Immature natural killer cell (primary cell): Measurements from ENCODE around the gene SPRED2. TPM values are rescaled to one million over a fixed set of nuclear protein-coding genes. Genes with fewer than 3 reads are reported as not detected.

Source experiments
- DNase-seq, 3 donors: peaks; one replicate each; pipeline ENCODE4 v3.0.0; 2022; ENCODE audit warnings: mixed read lengths in 1 of 3
- H3K27ac Mint-ChIP-seq, 6 donors: one replicate each; pipeline ENCODE4 v1.8.0; 2020; ENCODE audit warnings: mixed read lengths in 6 of 6, mild to moderate bottlenecking in 5 of 6, inconsistent platforms in 4 of 6, moderate library complexity in 3 of 6
- H3K27me3 Mint-ChIP-seq, 3 donors: one replicate each; pipeline ENCODE4 v1.8.0; 2020 to 2021; ENCODE audit warnings: low read depth in 3 of 3, mild to moderate bottlenecking in 3 of 3, mixed read lengths in 3 of 3, moderate library complexity in 3 of 3, inconsistent platforms in 1 of 3
- H3K36me3 Mint-ChIP-seq, 3 donors: one replicate each; pipeline ENCODE4 v1.8.0; 2020; ENCODE audit warnings: mixed read lengths in 3 of 3, inconsistent platforms in 2 of 3, mild to moderate bottlenecking in 2 of 3
- H3K4me1 Mint-ChIP-seq, 2 donors: one replicate each; pipeline ENCODE4 v1.8.0; 2020; ENCODE audit warnings: inconsistent platforms in 2 of 2, mild to moderate bottlenecking in 2 of 2, mixed read lengths in 2 of 2, moderate library complexity in 1 of 2
- H3K4me3 Mint-ChIP-seq, 5 donors: one replicate each; pipeline ENCODE4 v1.8.0; 2020; ENCODE audit warnings: mild to moderate bottlenecking in 5 of 5, mixed read lengths in 5 of 5, inconsistent platforms in 3 of 5, moderate library complexity in 3 of 5
- H3K9me3 Mint-ChIP-seq, 6 donors: one replicate each; pipeline ENCODE4 v1.8.0; 2020; ENCODE audit warnings: mild to moderate bottlenecking in 6 of 6, mixed read lengths in 6 of 6, inconsistent platforms in 4 of 6, moderate library complexity in 3 of 6
- polyA plus RNA-seq, 3 donors: library from polyadenylated mRNA; unstranded; fragments of 300-500 nt; fragmentation: Illumina TruSeq; gene quantifications; one replicate each; pipeline ENCODE4 v1.2.3, GENCODE V29; 2021

The SPRED2 gene
- polyA plus RNA-seq: 1 to 10 TPM in 1 of 3 donors, under 1 TPM in 1, not detected in 1; 0.67 to 1.4 TPM

GRCh38 chr2:65432227-65433190 lies at the start of gene SPRED2:
SPRED2 (minus strand) TSS chr2:65432599; CDS start chr2:65431987, 612 bp downstream.
- peak; percentile 69 to 73 (median 70) for DNase-seq
- H3K36me3 Mint-ChIP-seq: no peaks in the 10 kb centered on the region
- peaks cover 15 to 22% (median 18%) of the 10 kb centered on the region in 3 donors for H3K27me3 Mint-ChIP-seq
- peak within 1 kb of the TSS; percentile 23 to 88 (median 80) for H3K27ac Mint-ChIP-seq
- H3K4me3 Mint-ChIP-seq: peak within 1 kb of the TSS; percentile 90 to 92 (median 90)
- no peaks in the 10 kb centered on the region for H3K9me3 Mint-ChIP-seq
- peaks cover 23 to 26% of the 10 kb centered on the region in 2 donors for H3K4me1 Mint-ChIP-seq

DNA sequence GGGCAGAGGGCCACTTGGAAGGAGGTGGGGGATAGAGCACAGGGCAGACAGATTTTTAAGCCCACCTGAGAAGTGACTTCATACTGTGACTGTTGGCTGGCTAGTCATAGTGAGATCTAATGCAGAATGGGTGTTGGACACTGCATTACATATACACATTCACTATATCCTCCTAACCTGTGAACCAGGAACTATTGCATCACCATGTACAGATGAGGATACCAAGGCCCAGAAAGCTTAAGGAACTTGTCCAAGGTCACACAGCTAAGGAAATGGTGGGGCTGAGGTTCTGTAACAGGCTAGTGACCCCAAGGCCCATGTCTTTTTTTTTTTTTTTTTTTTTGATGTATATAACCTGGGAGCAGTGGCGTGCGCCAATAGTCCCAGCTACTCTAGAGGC lies 49.6 kb upstream of the SPRED2 start:
- Mint-ChIP-seq H3K27ac (no peak overlapping the region), H3K4me1 (no peaks in the 10 kb centered on the region), H3K36me3 (no peaks in the 10 kb centered on the region), H3K27me3 (peaks cover 0 to 8% (median 6%) of the 10 kb centered on the region in 3 donors), H3K4me3 (no peak overlapping the region), H3K9me3 (no peaks in the 10 kb centered on the region)
- DNase-seq: no peak

DNA sequence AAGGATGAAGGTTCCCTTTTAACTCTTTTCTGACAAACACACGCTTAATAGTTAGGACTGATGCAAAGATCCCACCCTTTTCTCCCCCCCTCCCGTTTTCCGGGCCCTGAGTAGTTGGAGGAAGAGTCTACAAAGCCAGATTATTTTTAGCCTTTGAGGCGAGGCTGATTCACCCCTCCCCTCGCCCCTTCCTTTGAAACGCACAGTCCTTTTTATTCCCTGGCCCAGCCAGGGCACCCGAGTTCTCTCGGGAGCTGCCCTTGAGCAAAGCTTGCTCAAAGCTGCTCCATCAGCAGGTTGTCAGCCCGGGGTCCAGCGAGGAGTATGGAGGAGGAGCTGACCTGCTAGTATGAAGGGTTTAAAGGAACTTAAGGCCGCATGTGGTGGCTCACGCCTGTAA lies 47.1 kb upstream of the SPRED2 start:
- Mint-ChIP-seq H3K27me3 (peaks cover 2 to 8% (median 4%) of the 10 kb centered on the region in 3 donors), H3K4me3 (no peak overlapping the region)

GRCh38 chr2:65478498-65479135 lies 46.2 kb upstream of the SPRED2 start:
- Mint-ChIP-seq H3K4me1 (no peaks in the 10 kb centered on the region), H3K9me3 (peaks cover 0 to 4% (median 0%) of the 10 kb centered on the region in 6 donors), H3K36me3 (peaks cover 0 to 4% (median 0%) of the 10 kb centered on the region in 3 donors), H3K27ac (no peak overlapping the region), H3K27me3 (peaks cover 2 to 7% (median 4%) of the 10 kb centered on the region in 3 donors), H3K4me3 (no peak overlapping the region)
- DNase-seq: no peak

More for the DNA sequence above, 47.1 kb upstream of the SPRED2 start:
- Mint-ChIP-seq H3K27ac (no peak overlapping the region), H3K4me1 (no peaks in the 10 kb centered on the region), H3K36me3 (peaks cover 0 to 4% (median 0%) of the 10 kb centered on the region in 3 donors), H3K9me3 (no peaks in the 10 kb centered on the region)
- no peak for DNase-seq

DNA sequence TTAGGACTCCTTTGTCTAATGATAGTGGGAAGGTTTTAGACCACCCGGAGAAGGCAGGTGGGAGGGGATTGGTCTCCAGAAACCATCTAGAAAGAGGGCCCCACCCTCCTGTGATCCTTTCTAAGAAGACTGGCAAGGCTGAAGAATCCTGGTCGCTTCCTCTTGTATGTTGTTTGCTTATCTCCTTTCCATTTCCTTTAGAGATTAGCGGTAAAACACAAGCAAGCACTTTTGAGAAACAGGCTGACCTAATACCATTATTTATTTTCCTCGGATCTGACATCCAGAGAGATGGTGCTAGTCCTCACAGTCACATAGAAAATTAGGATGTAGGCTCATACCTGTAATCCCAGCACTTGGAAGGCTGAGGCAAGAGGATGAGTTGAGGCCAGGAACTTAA lies 45.2 kb upstream of the SPRED2 start:
- H3K4me3 Mint-ChIP-seq: no peak overlapping the region
- peaks cover 0 to 4% (median 0%) of the 10 kb centered on the region in 6 donors for H3K9me3 Mint-ChIP-seq
- H3K36me3 Mint-ChIP-seq: peaks cover 0 to 4% (median 0%) of the 10 kb centered on the region in 3 donors
- DNase-seq: no peak
- H3K27me3 Mint-ChIP-seq: peaks cover 2 to 7% (median 4%) of the 10 kb centered on the region in 3 donors
- no peak overlapping the region for H3K27ac Mint-ChIP-seq
- H3K4me1 Mint-ChIP-seq: no peaks in the 10 kb centered on the region

DNA sequence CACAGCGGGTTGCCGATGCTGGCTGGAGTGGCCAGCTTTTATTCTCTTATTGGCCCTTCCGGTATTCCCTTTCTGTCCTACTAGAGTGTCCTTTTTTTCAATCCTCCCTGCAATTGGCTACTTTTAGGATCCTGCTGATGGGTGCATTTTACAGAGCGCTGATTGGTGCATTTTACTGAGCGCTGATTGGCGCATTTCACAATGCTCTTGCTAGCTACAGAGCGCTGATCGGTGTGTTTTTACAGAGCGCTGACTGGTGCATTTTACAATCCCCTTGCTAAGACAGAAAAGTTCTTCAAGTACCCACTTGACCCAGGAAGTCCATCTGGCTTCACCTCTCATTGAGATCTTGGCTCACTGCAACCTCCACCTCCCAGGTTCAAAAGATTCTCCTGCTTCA lies 44.4 kb upstream of the SPRED2 start:
- no peak overlapping the region for H3K4me3 Mint-ChIP-seq
- H3K9me3 Mint-ChIP-seq: peaks cover 0 to 4% (median 0%) of the 10 kb centered on the region in 6 donors
- no peak for DNase-seq
- H3K4me1 Mint-ChIP-seq: no peaks in the 10 kb centered on the region
- H3K27ac Mint-ChIP-seq: no peak overlapping the region
- peaks cover 0 to 4% (median 0%) of the 10 kb centered on the region in 3 donors for H3K36me3 Mint-ChIP-seq
- peaks cover 2 to 7% (median 4%) of the 10 kb centered on the region in 3 donors for H3K27me3 Mint-ChIP-seq

- Mint-ChIP-seq H3K9me3 (peaks cover 0 to 4% (median 0%) of the 10 kb centered on the region in 6 donors), H3K4me3 (no peak overlapping the region), H3K36me3 (peaks cover 0 to 4% (median 0%) of the 10 kb centered on the region in 3 donors), H3K4me1 (no peaks in the 10 kb centered on the region), H3K27ac (no peak overlapping the region), H3K27me3 (peaks cover 2 to 5% (median 5%) of the 10 kb centered on the region in 3 donors)
- DNase-seq: no peak
Observed at GRCh38 chr2:65475000-65475399, 42.6 kb upstream of the SPRED2 start.

GRCh38 chr2:65473045-65473444 lies 40.6 kb upstream of the SPRED2 start:
- Mint-ChIP-seq H3K4me3 (no peak overlapping the region), H3K27me3 (peaks cover 0 to 2% (median 1%) of the 10 kb centered on the region in 3 donors), H3K4me1 (no peaks in the 10 kb centered on the region), H3K36me3 (peaks cover 0 to 4% (median 0%) of the 10 kb centered on the region in 3 donors), H3K9me3 (peaks cover 0 to 4% (median 0%) of the 10 kb centered on the region in 6 donors), H3K27ac (no peak overlapping the region)
- DNase-seq: no peak

- peaks cover 0 to 2% (median 1%) of the 10 kb centered on the region in 3 donors for H3K27me3 Mint-ChIP-seq
- no peak overlapping the region for H3K27ac Mint-ChIP-seq
- DNase-seq: no peak
- no peaks in the 10 kb centered on the region for H3K4me1 Mint-ChIP-seq
- H3K9me3 Mint-ChIP-seq: peaks cover 0 to 4% (median 0%) of the 10 kb centered on the region in 6 donors
- no peak overlapping the region for H3K4me3 Mint-ChIP-seq
- H3K36me3 Mint-ChIP-seq: peaks cover 0 to 4% (median 0%) of the 10 kb centered on the region in 3 donors
Observed at GRCh38 chr2:65471409-65471808, 39.0 kb upstream of the SPRED2 start.

DNA sequence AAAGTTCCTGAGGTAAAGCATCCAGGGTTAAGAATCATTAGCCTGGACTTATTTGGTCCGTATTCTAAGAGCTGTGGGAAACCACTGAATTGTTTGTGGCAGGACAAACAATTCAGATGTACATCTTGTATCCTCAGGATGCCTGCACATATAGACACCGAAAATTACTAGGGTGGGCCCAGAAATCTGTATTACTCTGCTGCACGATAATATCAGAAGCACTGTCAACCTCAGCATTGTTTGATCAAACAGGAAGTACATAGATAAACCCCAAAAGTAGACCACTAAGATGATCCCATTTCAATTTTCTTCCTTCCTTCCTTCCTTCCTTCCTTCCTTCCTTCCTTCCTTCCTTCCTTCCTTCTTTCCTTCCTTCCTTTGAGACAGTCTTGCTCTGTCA lies 34.2 kb upstream of the SPRED2 start:
- peaks cover 0 to 2% (median 0%) of the 10 kb centered on the region in 6 donors for H3K9me3 Mint-ChIP-seq
- no peak overlapping the region for H3K4me3 Mint-ChIP-seq
- H3K27ac Mint-ChIP-seq: no peak overlapping the region
- H3K36me3 Mint-ChIP-seq: no peaks in the 10 kb centered on the region
- no peaks in the 10 kb centered on the region for H3K4me1 Mint-ChIP-seq
- no peak for DNase-seq
- H3K27me3 Mint-ChIP-seq: peaks cover 1 to 11% (median 2%) of the 10 kb centered on the region in 3 donors

DNA sequence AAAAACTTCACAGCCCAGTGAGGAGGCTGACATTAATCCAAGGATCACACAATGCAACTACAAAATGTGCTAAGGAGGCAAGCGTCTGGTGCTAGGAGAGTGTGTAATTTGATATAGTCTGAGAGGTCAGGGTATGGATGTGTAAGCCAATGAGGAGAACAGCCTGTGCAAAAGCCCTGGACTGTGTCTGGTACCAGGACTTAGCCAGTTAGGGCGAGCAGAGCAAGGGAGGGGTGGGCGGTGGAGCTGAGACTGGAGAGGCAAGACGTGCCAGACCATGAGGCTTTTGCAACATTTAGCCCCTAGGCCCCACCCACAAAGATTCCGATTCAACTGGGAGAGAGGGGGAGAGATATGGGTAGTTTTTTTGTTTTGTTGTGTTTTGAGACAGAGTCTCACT lies 33.5 kb upstream of the SPRED2 start:
- no peaks in the 10 kb centered on the region for H3K4me1 Mint-ChIP-seq
- peaks cover 0 to 2% (median 0%) of the 10 kb centered on the region in 6 donors for H3K9me3 Mint-ChIP-seq
- no peak for DNase-seq
- no peak overlapping the region for H3K27ac Mint-ChIP-seq
- H3K36me3 Mint-ChIP-seq: no peaks in the 10 kb centered on the region
- no peak overlapping the region for H3K4me3 Mint-ChIP-seq
- peaks cover 1 to 16% (median 6%) of the 10 kb centered on the region in 3 donors for H3K27me3 Mint-ChIP-seq

GRCh38 chr2:65465124-65465523 lies 32.7 kb upstream of the SPRED2 start:
- peaks cover 0 to 2% (median 0%) of the 10 kb centered on the region in 6 donors for H3K9me3 Mint-ChIP-seq
- H3K4me3 Mint-ChIP-seq: no peak overlapping the region
- no peak for DNase-seq
- H3K27ac Mint-ChIP-seq: no peak overlapping the region
- no peaks in the 10 kb centered on the region for H3K4me1 Mint-ChIP-seq
- peaks cover 0 to 20% (median 6%) of the 10 kb centered on the region in 3 donors for H3K27me3 Mint-ChIP-seq
- H3K36me3 Mint-ChIP-seq: no peaks in the 10 kb centered on the region

DNA sequence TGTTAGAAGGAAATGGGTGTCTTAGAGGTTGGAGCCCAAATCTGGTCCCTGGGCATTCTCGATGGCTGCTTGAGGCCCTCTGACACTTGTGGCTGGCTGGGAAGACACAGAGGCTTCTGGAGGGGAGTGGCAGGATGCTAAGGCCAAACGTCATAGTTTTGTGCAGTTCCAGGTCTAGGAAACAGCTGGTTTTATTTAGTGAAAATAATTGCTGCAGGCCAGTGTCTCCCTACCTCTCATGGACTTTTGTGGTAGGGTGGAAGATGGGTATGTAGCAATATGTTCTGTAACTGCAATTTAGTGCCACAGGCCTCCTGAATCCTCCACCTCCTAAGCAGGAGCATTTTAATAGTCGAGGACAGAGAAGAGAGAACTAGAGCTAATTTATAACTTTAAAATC lies 32.2 kb upstream of the SPRED2 start:
- no peak overlapping the region for H3K27ac Mint-ChIP-seq
- H3K36me3 Mint-ChIP-seq: peaks cover 0 to 4% (median 0%) of the 10 kb centered on the region in 3 donors
- peaks cover 0 to 2% (median 0%) of the 10 kb centered on the region in 6 donors for H3K9me3 Mint-ChIP-seq
- H3K4me1 Mint-ChIP-seq: no peaks in the 10 kb centered on the region
- H3K27me3 Mint-ChIP-seq: peaks cover 0 to 26% (median 10%) of the 10 kb centered on the region in 3 donors
- no peak overlapping the region for H3K4me3 Mint-ChIP-seq
- DNase-seq: no peak
